Body of pancreas (tissue), 4 donors: ENCODE results near the gene YES1. TPM values are rescaled to one million over a fixed set of nuclear protein-coding genes. Genes with fewer than 3 reads are reported as not detected.

ENCODE experiments used
- ATAC-seq: fragments of 150-250 bp; one replicate; pipeline ENCODE4 v1.9.1; 2016
- DNase-seq, 4 donors: peaks; one replicate each; pipeline ENCODE4 v3.0.0-alpha.2; 2019
- H3K27ac ChIP-seq, 4 donors: fragments of 200-600 bp; sonication (generic); 1 replicate in 3 of 4; 2 replicates in 1 of 4; pipeline versions ENCODE4 v1.5.1 to v1.6.1; 2016 to 2019; ENCODE audit warnings: mild to moderate bottlenecking in 1 of 4, mixed read lengths in 1 of 4, moderate library complexity in 1 of 4
- H3K27me3 ChIP-seq, 2 donors: fragments of 200-600 bp; sonication (generic); one replicate each; pipeline ENCODE4 v1.6.0; 2016; ENCODE audit warnings: mild to moderate bottlenecking in 1 of 2
- H3K36me3 ChIP-seq, 2 donors: fragments of 200-600 bp; sonication (generic); replicated peaks in 1 of 2; 2 replicates each; pipeline ENCODE4 v1.5.1; 2016; ENCODE audit warnings: low read depth in 2 of 2; ENCODE audit not compliant: insufficient read depth in 1 of 2
- H3K4me1 ChIP-seq: fragments of 200-600 bp; sonication (generic); one replicate; pipeline ENCODE4 v1.6.0; 2016
- H3K4me3 ChIP-seq, 2 donors: fragments of 200-600 bp; sonication (generic); 1 replicate in 1 of 2; 2 replicates in 1 of 2; pipeline ENCODE4 v1.5.1; 2016 to 2019
- H3K9me3 ChIP-seq, 3 donors: fragments of 200-600 bp; sonication (generic); 1 replicate in 2 of 3; 2 replicates in 1 of 3; pipeline ENCODE4 v1.5.1; 2016
- CTCF ChIP-seq, 7 experiments: fragments of 450-650 bp in 4 of 7; fragments of 200-600 bp in 3 of 7; sonication (generic) in 3 of 7; IDR thresholded peaks; one replicate each; pipeline ENCODE4 v1.5.1; 2016 to 2019; ENCODE audit warnings: antibody characterized with exemption in 7 of 7
- POLR2A ChIP-seq, 3 donors: fragments of 450-650 bp; IDR thresholded peaks; one replicate each; pipeline ENCODE4 v1.6.1; 2016; ENCODE audit warnings: antibody characterized with exemption in 3 of 3, mild to moderate bottlenecking in 2 of 3
- WGBS, 2 donors: methylation state at CpG; one replicate each; pipeline ENCODE4 v1.1.5; 2017; 5-methylcytosine and 5-hydroxymethylcytosine counted together
- intact Hi-C: fragments of 100-400 bp; cut with DNase I; formaldehyde crosslinking; loops from one replicate; pipeline ENCODE4 v1.15.1; 2023
- total RNA-seq, 2 donors: library from RNA; depleted of rRNA; stranded (reverse); fragments of >200 nt; gene quantifications; one replicate each; pipeline ENCODE4 v1.1.0, GENCODE V29; 2016

YES1 gene
- total RNA-seq, 2 donors from 2014 or later = 50.4 to 51.4 TPM

GRCh38 chr18:827093-827677 is 15.1 kb upstream of the YES1 start:
- ATAC-seq (no peak), DNase-seq (no peak)
- no peak overlapping the region for H3K4me3 ChIP-seq
- intact Hi-C loops = no loop called here
- no peaks in the 10 kb centered on the region for H3K9me3 ChIP-seq
- H3K4me1 ChIP-seq = no peaks in the 10 kb centered on the region
- no peaks in the 10 kb centered on the region for H3K27me3 ChIP-seq
- no peak overlapping the region for H3K27ac ChIP-seq
- WGBS, 2 donors = 69 to 84% methylated on average over 4 to 6 of the region's 6 CpGs
- H3K36me3 ChIP-seq = no peaks in the 10 kb centered on the region
- TF ChIP-seq POLR2A (IDR thresholded peaks at IDR 0.05) (no peak), CTCF (IDR thresholded peaks at IDR 0.05) (no peak)

- Histone ChIP-seq H3K9me3 (no peaks in the 10 kb centered on the region), H3K36me3 (no peaks in the 10 kb centered on the region), H3K4me3 (no peak overlapping the region), H3K27me3 (no peaks in the 10 kb centered on the region), H3K27ac (no peak overlapping the region), H3K4me1 (no peaks in the 10 kb centered on the region)
- no peak for TF ChIP-seq CTCF (IDR thresholded peaks at IDR 0.05)
- no peak for TF ChIP-seq POLR2A (IDR thresholded peaks at IDR 0.05)
- ATAC-seq (no peak), DNase-seq (no peak)
- intact Hi-C loops = no loop called here
- WGBS, 2 donors = 82% methylated on average over 6 of the region's 6 CpGs
Measured at GRCh38 chr18:825891-826585, 14.0 kb upstream of the YES1 start.

GRCh38 chr18:824179-824578 is 12.1 kb upstream of the YES1 start:
- ATAC-seq = no peak
- H3K36me3 ChIP-seq = no peaks in the 10 kb centered on the region
- WGBS, 2 donors = 49 to 50% methylated on average over 2 of the region's 2 CpGs
- intact Hi-C loops = no loop called here
- no peaks in the 10 kb centered on the region for H3K9me3 ChIP-seq
- H3K4me1 ChIP-seq = no peaks in the 10 kb centered on the region
- DNase-seq = peak in 1 of 4 donors; percentile 27
- H3K27ac ChIP-seq = no peak overlapping the region
- no peak overlapping the region for H3K4me3 ChIP-seq
- H3K27me3 ChIP-seq = no peaks in the 10 kb centered on the region
- TF ChIP-seq CTCF (IDR thresholded peaks at IDR 0.05) = no peak
- TF ChIP-seq POLR2A (IDR thresholded peaks at IDR 0.05) = no peak

- H3K4me3 ChIP-seq = no peak overlapping the region
- no peaks in the 10 kb centered on the region for H3K27me3 ChIP-seq
- intact Hi-C loops = no loop called here
- no peaks in the 10 kb centered on the region for H3K36me3 ChIP-seq
- DNase-seq (no peak), ATAC-seq (no peak)
- H3K9me3 ChIP-seq = no peaks in the 10 kb centered on the region
- no peak for TF ChIP-seq CTCF (IDR thresholded peaks at IDR 0.05)
- no peak for TF ChIP-seq POLR2A (IDR thresholded peaks at IDR 0.05)
- no peak overlapping the region for H3K27ac ChIP-seq
- H3K4me1 ChIP-seq = no peaks in the 10 kb centered on the region
- WGBS, 2 donors = 54 to 56% methylated on average over 4 of the region's 4 CpGs
Measured at GRCh38 chr18:820591-821165, 8.6 kb upstream of the YES1 start.
